ENCODE measurements around the gene MAP7. TPM values are rescaled to one million over a fixed set of nuclear protein-coding genes. Genes with fewer than 3 reads are reported as not detected.

The MAP7 gene
- total and polyA plus RNA-seq, 9 of the 15 experiments (the other 6 are each of a cell fraction or from before 2014, with no cell fraction given): 0.76 to 7.7 (median 3.9) TPM

DNA sequence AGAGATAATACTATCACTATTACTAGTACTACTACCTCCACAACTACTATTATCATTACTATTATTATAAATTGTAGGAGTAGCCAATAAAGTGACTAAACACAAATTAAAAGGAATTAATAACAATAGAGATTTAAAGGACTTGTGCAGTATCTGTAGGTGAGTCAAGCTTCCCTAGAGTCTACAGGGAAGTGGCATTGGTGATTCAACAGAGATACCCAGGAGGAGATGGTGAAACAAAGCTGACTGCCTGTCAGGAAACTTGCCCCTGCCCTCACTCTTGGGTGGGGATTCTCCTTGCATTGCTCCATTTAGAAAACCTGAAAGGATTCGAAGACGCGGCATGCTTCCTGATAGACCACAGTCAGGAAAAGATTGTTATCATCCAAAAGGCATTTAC lies 237.2 kb downstream of the MAP7 start:
- CTCF ChIA-PET (ENCODE audit: low intra/inter-chr PET ratio): no interaction called here
- no peak for TF ChIP-seq GTF2A2 (tag; IDR thresholded peaks at IDR 0.05)
- TF ChIP-seq, protein P1, sequence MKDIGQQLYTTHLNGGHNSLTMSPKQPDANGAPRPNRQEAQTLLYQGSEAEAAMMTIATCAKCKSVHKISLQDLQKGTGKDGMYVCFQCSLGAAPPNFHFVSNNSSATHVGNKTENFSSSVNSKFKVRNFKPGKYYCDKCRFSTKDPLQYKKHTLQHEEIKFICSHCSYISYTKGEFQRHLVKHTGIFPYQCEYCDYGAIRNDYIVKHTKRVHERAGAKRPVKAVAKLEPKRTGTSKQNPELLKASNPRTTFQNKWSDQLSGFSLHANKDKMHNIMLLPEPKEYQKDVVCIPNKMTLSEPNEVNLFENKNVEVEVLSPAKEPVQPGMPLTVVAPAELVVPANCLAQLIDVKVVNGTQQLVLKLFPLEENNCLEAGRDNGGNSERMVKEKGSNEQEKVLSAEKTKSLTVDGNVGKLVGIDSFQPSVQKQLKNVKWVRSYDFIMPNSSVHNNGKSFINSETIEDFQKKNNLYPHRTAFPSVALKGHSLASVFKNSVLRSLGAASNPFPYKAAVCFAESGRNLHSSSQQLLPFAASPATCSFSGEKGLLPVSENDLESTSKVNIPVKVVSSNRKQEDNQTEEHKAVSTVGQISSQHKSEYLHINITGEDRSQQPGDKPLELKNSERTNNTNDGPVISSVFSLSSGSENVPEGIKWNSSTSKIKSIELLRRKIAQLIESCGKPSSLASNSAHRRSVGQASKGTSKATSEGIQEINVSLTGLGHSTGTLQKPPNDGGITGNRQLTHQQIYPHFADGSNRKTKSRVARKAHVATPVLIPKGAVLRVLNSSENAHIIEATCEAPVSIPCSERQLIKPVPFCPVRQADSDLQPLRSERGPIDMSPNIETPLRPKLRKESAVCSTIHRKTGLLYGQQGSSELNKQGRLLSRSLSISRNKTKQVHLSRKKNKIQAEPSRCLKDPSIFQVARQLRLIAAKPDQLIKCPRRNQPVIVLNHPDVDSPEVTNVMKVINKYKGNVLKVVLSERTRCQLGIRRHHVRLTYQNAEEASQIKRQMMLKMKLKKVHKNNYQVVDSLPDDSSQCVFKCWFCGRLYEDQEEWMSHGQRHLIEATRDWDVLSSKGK (CRISPR knock-in tag; IDR thresholded peaks at IDR 0.05): no peak
- no peak for TF ChIP-seq FOSL1 (tag; conservative IDR thresholded peaks at IDR 0.05)
- TF ChIP-seq, protein P2, sequence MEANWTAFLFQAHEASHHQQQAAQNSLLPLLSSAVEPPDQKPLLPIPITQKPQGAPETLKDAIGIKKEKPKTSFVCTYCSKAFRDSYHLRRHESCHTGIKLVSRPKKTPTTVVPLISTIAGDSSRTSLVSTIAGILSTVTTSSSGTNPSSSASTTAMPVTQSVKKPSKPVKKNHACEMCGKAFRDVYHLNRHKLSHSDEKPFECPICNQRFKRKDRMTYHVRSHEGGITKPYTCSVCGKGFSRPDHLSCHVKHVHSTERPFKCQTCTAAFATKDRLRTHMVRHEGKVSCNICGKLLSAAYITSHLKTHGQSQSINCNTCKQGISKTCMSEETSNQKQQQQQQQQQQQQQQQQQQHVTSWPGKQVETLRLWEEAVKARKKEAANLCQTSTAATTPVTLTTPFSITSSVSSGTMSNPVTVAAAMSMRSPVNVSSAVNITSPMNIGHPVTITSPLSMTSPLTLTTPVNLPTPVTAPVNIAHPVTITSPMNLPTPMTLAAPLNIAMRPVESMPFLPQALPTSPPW (CRISPR knock-in tag; IDR thresholded peaks at IDR 0.05): no peak
- TF ChIP-seq RFX7 (CRISPR knock-in tag; IDR thresholded peaks at IDR 0.05): no peak
- TF ChIP-seq BDP1 (IDR thresholded peaks at IDR 0.05; ENCODE audit: insufficient read depth, insufficient read length): no peak
- TF ChIP-seq MTA1 (IDR thresholded peaks at IDR 0.05; ENCODE audit: borderline replicate concordance): no peak
- TF ChIP-seq MTF1 (CRISPR knock-in tag; IDR thresholded peaks at IDR 0.05; ENCODE audit: borderline replicate concordance): no peak
- no peak for TF ChIP-seq ZNF263 (CRISPR knock-in tag; IDR thresholded peaks at IDR 0.05; ENCODE audit: borderline replicate concordance)
- Histone ChIP-seq H3K79me2 (ENCODE audit: control insufficient read depth, insufficient read depth, low read length) (no peaks in the 10 kb centered on the region), H3K27me3 (ENCODE audit: control insufficient read depth in 2 of 2, insufficient read depth in 2 of 2, low read length in 2 of 2) (peaks cover 2 to 6% of the 10 kb centered on the region in 2 experiments; a peak in 3 of 5 replicates), H3K36me3 (ENCODE audit: control insufficient read depth, insufficient read depth, low read length) (no peaks in the 10 kb centered on the region), H3K4me3 (no peak overlapping the region), H3K9me1 (ENCODE audit: control insufficient read depth, insufficient read depth, low read length) (no peaks in the 10 kb centered on the region), H3K9ac (ENCODE audit: insufficient read depth in 1 of 2, low read depth in 2 of 2, low read length in 2 of 2) (no peak overlapping the region), H2AFZ (ENCODE audit: low read depth, low read length) (no peak overlapping the region), H3K4me1 (replicated peaks in 1 of 2; ENCODE audit: control insufficient read depth in 2 of 2, insufficient read depth in 2 of 2, low read length in 2 of 2) (no peaks in the 10 kb centered on the region; a peak in 2 of 5 replicates), H3K27ac (ENCODE audit: extremely low read depth, low read depth, low read length) (no peak overlapping the region), H3K9me3 (replicated peaks; ENCODE audit: control insufficient read depth, insufficient read depth, low read depth, low read length) (no peaks in the 10 kb centered on the region), H3K4me2 (ENCODE audit: insufficient read depth, low read length) (no peak overlapping the region), H4K20me1 (replicated peaks; ENCODE audit: control insufficient read depth, insufficient read depth, low read length) (no peaks in the 10 kb centered on the region)
- POLR2A ChIA-PET: interaction anchor here (1.4 kb wide), 1 partner anchor 24 kb away, joined by 9 read pairs; the partner anchor contains the start of gene BCLAF1
- BruUV-seq (replicated peaks): no TSS peak
- in situ Hi-C loops (cut with MboI): no loop called here
- ATAC-seq (no peak), DNase-seq (ENCODE audit: extremely low read depth in 1 of 4, low spot score in 3 of 4) (no peak), FAIRE-seq (no peak)
- 62% methylated on average over 3 of the region's 3 CpGs for WGBS (ENCODE audit: insufficient coverage, low coverage, missing lambda C conversion rate)
- intact Hi-C loops (cut with micrococcal nuclease): loop anchor here (10.0 kb wide), 3 partner anchors 378 to 808 kb away; no protein-coding TSS in a partner anchor
